ENCODE data around the gene DLGAP4.
A peak's percentile ranks its signal among the peaks of the same experiment; 100 is the strongest.

DLGAP4 gene

DNA sequence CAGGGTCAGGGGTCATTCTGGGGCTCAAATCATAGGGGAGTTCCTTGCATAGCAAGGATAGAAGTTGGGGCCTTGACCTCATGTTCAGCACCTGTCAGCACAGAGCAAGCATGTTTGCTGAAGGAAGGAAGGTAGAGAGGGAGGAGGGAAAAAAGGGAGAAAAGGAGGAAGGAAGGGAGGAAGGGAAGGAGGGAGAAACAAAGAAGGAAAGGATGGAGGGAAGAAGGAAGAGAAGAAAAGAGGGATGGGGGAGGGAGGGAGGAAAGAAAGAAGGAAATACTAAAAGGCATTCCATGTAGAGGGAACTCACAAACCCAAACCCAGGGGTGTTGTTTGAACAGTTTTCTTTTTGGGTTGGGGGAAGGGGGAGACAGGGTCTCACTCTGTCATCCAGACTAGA, 80.1 kb downstream of the DLGAP4 start:
- no peak for DNase-seq

DNA sequence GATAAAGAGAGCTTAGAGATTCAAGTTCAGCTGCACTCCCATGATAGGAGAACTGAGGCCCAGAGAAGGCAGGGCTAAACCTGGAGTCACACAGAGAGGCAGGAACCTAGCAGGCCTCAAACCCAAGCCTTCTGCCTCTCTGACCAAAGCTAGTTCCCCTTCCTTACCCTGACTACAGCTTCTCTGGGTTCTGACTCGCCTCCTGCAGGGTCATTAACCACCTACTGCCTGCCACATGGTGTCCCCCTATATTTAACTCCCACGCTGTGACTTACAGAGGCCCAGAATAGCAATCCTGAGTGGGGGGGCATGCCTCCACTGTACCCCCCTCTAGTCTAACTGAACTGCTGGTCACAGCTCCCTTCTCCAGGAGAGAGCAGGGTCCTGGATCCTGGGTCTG, 84.1 kb downstream of the DLGAP4 start:
- no peak for DNase-seq

DNA sequence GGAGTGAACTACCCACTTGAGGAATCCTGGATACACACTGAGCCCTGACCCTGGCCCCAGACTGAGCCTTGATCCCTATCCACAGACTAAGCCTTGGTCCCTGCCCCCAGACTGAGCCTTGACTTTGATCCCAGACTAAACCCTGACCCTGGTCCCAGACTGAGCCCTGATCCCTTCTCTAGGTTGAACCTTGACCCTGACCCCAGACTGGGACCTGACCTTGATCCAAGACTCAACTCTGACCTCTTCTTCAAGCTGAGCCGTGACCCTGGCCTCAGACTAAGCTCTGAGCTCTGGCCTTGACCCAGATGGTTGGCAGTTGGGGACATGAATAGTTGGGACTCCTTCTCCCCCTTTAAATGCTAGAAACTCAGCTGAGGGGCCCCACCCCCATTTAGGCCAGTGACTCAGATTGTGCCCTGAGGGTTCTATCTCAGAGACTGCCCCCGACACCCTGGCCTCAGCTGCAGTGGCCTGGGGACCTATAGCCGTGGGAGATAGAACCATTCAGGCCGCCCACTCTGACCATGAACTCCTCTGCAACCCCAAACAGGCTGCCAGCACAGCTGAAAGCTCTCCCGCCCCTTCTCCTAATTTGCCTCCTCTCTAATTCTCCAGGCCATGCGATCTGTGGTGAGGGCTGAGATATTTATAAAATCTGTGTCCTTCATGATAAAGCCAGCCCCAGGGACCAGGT, 84.7 kb downstream of the DLGAP4 start:
- no peak for DNase-seq

DNA sequence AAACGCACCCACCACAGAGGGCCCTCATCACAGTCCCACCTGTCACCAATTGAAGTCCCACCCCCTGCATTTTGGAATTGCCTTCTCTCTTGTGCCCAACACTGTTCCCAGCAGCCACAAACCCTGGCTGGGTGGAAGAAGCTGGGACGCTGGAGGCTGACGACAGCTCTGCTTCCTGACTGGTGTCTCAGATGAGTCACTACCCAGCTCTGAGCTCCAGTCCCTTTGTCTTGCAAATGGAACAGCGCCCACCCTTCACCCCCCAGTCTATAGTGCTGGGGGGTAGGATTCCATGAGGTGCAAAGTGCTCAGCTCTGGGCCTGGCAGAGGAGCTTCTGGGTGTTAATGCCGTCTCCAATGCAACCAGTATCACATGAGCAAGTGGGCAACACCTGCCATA, 85.3 kb downstream of the DLGAP4 start:
- no peak for DNase-seq

DNA sequence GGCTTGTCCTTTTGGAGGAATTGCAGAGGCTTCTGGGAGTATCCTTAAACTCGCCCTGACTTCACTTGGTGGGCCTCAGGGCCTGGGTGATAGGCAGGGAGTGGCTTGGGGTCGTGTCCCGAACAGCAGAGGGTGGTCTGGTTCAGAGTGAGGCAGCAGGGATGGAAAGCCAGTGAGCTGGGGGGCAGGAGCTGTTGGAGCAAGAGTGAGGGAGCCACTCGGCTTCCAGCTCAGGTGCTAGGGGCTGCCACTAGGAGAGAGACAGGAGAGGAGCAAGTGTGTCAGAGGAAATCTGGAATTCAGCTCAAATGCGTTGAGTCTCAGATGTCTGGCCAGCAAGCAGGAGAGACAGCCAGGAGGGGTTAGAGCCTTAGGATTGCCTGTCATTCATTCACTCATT, 85.8 kb downstream of the DLGAP4 start:
- DNase-seq, result no peak

DNA sequence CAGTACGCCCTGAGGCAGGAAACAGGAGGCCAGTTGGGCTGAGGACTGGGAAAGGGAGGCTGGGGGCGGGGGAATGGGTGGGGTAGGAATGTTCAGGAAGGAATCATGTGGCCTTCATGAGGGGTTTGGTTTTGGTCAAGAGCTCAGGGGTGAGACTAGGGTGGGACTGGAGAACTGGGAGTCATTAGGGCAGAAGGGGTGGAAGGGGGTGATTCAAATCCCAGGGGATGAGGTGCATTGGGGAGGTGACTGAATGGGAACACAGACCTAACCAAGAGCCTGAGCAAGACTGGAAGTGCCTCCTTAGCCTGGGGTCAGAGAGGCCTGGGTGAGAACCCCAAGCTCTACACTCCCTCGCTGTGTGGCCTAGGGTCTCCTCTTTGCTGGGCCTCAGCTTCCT, 86.8 kb downstream of the DLGAP4 start:
- no peak for DNase-seq

DNA sequence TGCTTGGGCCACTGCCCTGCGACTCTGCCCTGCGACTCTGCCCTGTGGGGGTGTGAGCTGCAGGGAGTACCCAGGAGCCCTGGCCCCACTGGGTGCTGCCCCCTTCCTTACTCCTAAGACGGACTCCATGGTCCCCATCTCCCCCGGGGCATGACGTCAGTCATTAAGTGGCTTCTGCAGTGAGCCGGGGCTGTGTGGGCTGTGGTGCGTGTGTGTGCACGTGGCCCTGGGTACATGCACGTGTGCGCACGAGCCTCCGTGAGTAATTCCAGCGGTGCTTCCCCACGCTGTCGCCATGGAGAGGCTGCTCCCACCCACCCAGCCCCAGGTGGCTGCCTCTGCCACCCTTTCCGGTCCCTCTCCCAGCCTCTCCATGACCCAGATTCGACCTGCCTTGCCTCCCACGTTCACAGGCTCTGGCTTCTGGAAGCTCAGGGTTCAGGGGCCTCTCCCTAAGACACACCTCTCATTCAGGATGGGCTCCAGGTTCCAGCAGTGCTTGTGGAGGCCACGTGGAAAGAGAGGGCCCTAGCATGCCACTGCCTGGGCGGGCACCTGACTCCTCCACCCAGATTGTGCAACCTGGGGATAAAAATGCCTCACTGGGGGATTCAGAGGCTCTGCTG, 88.3 kb downstream of the DLGAP4 start:
- DNase-seq, result no peak

DNA sequence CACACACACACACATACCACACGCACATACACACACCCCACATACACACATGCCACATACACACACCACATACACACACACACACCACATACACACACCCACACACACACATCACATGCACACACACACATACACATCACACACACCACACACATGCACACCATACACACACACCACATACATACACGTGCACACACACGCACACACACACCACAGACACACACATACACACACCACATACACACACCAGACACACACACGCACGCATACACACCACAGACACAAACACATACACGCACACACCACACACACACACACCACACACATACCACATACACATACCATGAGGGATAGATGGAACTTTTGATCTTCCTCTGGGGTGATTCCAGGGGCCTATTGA, 90.2 kb downstream of the DLGAP4 start:
- no peak for DNase-seq

DNA sequence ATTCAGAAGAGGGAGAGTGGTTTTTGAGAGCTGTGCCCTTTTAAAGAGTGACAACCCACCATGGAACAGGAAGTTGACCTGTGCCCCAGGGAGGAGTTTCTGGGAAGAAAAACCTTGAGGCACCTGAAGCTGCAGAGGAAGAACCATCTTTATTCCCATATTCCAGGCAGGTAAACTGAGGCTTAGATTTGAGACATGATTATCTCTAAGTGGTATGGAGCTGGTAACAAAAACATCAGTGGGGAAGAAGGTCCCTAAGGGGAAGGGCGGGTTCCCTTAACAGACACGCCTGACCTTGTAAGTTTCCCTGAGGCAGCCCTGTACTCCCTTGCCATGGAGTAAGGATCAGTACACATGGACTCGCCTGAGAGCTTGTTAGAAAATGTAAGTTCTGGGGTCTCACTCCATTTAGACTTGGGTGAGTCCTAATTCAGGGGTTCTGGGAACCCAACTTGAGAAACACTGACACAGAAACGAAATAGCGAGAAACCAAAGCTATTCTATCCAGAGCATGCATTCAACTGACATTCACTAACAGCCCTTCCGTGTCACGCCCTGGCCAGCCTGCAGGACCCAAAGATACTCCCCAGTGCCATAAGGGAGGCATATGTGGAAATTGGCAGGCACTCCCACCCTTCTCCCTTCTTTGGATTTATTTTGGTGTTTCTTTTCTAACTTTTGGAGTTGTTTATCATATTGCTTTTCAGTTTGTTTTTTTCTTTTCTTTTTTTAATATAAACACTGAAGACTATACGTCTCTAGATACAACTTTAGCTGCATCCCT, 90.9 kb downstream of the DLGAP4 start:
- no peak for DNase-seq

DNA sequence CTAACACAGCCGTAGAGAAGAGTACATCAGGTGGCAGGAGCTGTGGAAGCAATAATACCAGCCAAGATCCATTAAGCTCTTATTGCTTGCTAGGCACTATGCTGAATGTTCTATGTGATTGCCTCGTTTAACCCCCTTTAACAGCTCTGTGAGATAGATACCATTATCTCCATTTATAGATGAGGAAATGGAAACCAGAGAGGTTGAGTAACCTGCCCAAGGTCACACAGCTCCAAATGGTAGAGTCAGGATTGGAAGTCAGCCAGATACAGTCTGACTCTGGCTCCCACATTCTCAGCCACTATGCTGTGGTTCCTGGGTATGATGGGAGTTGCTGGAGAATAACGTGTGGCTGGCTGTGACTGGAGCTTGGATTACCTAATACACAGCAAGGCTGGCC, 92.4 kb downstream of the DLGAP4 start:
- DNase-seq, result no peak

DNA sequence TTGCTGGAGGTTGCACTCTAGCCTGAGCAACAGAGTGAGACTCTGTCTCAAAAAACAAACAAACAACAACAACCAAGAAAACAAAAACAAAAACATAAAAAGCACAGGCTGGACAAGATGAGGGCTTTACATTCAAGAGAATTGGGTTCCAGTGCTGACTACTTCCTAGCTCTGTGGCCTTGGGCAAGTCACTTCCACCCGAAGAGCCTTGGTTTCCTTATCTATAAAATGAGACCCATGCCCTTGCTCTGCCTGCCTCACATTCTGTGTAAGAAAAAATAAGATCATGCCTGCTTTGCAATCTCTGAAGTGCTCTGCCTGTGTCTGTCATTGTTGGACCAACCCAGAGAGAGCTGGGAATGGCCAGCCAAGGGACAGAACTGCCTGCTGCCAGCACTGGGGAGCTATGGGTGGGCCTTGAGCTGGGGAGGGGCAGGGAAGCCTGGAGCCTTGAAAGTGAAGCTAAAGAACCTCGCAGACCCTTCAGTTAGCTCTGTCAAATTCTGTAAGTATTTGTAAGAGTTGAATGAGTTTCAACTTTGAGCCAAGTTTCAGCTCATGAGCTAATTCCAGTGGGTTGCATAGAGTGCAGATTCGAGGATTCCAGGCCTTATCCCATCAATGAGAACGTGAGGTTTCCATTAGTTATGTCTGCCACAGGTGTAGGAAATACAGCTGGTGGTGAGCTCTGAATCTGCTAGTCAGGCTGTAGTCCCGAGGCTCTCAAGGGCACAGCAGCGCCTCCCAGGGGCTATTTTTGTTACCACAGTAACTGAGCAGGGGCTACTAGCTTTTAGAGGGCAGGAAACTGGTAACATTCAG, 93.2 kb downstream of the DLGAP4 start:
- DNase-seq, result peak; percentile 68 to 70

DNA sequence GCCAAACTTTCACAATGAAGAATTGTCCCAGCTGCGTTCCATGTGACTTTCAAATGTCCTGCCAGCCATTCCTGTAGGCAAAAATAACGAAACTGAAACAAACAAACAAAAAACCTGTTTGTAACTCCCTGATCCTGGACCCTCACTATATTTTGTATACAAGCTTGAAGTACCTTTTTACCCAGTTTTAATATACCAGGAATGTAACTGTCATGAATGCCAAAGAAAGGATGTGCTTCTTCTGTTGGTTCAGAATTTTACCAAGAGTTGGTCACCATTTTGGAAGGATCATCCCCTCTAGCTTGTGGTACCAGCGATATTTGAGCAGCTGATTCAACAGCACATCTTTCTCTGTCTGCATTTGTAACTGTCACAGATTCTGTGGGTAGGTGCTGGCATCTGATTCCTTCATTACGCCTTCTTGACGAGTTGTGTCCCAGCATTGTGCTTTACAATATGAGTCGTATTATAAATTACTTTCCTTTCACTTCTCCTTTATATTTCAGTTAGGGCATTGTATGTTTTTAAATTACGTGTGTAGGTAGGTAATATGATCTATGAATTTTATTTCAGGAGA, 93.9 kb downstream of the DLGAP4 start:
- no peak for DNase-seq

DNA sequence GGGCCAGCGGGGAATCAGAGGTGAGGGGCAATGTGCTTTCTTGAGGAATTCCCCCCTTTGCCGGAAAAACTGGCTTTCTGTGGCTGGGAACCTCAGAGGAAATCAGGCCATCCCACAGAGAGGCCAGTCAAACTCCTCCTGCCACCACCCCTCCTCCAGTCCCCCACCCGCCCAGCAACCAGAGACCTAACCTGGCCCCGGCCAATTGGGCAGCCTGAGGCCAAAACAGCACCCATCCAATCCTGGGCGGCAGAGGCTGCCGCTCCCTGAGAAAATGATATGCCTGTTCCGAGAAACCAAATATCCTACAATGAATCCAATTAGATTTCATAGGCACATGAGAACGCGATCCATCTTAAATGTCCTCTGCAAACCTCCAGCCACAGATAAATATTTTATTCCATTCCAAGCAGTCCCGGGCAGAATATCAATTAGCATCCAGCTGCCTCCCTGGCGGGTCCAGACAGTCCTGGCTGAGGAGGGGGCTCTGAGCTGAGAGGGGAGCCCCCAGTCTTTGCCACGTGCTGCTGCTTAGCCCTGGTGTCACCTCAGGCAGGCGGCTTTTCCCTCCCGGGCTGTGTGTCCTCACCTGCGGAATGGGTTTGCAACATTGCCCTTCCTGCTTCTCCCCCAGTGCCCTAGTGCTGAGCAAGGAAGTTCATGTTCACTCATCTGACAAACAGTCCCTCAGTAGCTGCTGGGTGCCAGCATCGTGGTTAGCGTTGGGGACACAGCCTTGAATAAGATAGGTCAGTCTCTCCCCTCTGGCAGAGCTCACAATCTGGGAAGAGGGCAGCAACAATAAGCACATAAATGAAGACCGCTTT, 95.0 kb downstream of the DLGAP4 start:
- DNase-seq, result no peak

DNA sequence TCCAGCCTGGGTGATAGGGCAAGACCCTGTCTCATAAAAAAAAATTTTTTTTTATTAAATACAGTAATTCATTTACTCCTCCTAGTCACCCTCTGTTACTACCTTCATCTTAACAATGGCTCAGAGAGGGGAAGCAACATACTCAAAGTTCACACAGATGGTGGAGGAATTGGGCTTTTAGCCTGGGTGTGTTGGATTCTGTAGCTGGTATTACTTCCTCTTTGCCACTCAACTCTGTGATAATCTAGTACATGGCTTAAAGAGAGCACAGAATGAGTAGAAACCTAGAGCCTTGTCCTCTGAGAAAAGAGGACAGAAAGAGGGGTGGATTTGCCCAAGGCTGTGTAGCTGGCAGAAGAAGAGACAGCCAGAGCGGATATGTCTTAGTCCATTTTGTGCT, 96.6 kb downstream of the DLGAP4 start:
- no peak for DNase-seq

DNA sequence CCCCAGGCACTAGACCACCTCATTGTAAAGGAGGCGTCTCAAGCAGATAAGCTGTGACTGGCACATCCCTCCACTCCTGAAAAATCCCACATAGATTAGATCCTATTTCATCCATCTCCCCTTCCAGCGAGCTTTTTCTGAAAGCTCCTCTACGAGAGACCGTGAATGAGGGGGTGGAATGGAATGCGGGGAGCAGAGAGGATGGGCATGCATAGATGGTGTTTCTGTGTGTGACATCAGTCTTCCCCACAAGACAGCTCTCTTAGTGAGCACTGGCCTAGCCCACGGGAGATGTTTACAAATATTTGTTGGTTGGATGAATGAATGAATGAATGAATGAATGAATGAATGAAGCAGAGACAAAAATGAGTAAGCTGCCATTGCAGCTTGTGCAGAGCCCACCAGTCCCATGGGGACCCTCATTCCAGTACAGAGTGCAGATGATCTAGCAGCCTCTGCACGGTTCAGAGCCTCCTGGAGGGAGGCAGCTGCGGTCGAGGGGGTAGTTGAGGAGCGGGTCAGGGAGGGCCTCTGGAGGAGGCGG, 98.4 kb downstream of the DLGAP4 start:
- DNase-seq, result no peak

DNA sequence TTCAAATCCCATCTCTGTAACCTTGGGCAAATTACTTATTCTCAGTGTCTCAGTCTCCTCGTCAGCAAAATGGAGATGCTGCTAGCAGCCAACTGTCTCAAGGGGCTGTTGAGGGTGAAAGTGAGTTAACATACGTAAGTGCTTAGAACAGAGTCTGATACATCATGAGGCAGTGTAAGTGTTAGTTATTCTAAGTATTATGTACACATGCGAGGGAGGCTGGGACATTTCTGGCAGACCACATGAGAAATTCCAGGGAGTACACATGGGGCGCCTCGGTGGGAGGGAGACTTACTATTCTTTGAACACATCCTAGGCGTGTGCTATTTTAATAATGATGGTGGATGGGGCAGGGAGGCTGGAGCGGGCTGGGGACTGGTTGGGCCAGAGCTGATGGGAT, 99.1 kb downstream of the DLGAP4 start:
- DNase-seq, result no peak

DNA sequence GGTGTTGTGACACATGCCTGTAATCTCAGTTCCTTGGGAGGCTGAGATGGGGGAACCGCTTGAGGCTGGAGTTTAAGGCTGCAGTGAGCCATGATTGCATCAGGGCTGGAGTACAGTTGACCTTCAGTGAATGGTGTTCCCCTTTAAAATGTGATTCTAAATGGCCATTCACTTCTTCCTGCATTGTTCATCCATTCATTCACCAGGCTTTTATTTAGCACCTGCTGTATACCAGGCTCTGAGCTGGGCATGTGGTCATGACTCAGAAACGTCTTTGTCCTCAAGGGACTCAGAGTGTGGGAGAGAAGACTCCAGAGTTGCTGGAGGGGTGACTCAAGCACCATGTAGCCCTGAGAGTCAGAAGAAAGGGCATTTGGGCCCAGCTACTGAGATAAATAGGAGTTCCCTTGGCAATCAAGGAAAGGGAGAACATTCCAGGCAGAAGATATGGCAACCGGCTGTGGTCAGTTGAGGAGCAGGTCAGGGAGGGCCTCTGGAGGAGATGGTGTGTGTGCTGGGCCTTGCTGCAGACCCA, 101.1 kb downstream of the DLGAP4 start:
- DNase-seq, result no peak

DNA sequence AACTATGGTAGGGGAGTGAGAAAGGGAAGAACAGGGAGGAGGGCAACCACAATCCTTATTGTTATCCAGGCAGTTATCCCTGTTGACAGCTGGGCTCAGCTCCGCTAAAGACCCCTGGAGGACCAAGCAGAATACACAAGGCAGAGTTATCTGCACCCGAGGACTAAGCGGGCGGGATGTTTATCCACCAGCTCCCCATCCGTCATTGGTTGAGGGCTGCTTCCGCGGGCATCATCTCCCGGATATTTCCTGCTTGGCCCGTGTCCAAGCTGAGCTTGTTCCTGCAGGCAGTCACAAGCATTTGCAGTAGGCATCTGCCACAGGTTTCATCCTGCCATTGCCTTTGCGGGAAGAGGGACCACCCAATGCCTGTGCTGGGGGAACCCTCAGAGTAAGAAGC, 102.1 kb downstream of the DLGAP4 start:
- no peak for DNase-seq

DNA sequence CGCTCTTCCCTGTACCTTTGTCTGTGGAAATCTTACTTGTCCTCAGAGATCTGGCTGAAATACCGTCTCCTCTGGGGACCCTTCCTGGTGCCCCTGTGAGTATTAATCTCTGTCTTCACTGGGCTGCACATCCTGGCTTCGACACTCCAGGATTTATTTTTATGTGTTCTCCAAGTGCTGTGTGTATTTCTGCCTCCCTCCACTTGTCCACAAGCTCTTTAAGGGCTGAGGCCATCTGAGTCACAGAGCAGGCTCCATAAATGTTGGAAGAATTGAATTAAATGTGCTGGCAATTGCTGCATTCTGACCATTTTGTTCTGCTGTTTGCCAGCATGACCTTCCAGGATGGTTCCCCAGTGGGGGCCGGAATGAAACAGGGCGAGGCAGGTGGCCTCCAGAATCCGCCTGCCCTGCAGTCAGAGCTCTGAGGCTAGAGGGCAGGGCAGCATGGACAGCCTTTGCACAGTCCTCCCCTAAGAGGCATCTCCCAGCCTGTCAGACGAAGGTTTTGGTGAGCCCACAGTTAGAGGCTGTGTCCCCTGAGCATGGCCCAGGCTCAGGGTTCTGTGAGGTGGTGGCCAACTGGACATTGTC, 105.8 kb downstream of the DLGAP4 start:
- DNase-seq, result no peak

DNA sequence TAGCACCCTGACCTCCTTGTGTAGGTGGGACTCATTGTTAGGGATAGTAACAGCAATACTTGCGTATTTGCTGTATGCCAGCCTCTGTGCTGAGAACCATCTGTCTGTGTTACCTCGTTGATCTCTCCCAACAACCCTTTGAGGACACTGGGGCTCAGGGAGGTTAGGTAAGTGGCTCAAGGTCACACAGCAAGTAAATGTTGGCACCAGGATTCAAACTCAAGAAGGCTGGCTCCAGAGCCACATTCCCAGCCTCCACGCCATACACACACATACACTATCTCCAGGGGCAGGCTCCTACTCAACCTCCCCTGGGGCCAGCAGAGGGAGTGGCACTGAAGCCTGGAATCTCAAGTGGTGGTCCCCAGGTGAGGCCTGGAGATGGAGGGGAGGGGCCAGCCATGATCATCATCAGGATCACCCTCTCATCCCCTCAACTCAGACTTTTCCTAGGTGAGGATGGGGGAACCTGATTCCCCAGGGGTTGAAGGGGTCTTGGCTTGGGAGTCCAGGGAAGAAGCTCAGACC, 109.4 kb downstream of the DLGAP4 start:
- DNase-seq, result no peak

DNA sequence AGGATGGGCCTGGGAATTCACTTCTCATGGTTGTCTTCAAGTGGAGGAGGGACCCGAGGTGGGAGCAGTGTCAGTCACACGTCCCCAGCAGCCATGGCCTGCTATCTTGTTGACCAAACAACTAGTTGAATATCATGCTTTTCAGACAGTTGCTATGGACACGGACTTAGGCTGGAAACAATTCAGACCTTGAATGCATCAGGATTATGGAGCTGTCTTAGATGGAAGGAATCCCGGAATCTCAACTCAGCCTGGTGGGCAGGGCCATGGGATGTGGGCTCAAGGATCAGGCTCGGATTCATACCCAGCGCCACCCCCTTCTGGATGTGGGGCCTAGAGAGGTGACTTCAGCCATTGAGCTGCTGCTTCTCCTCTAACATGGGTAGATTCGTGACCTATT, 112.6 kb downstream of the DLGAP4 start:
- no peak for DNase-seq

Data from activated T-cell treated with anti-CD3 and anti-CD28 coated beads, Interleukin-2, amount 50 U/mL, for 48 hours (primary cell).